ENCODE measurements around the gene KIF5B. TPM values are rescaled to one million over a fixed set of nuclear protein-coding genes. Genes with fewer than 3 reads are reported as not detected.
"Not testable (repeated sequence)": the region's sequence is repeated elsewhere in the genome, so short reads cannot be mapped to it uniquely, and the experiment has no call there.

The KIF5B gene
- total RNA-seq, 1 donor from 2014 or later, result 103 TPM

GRCh38 chr10:32059472-32059871, 3.2 kb upstream of the KIF5B start:
- TF ChIP-seq CTCF (IDR thresholded peaks at IDR 0.05), result no peak
- Mint-ChIP-seq H3K4me3 (ENCODE audit: unreplicated experiment) (no peak overlapping the region), H3K36me3 (ENCODE audit: unreplicated experiment) (no peaks in the 10 kb centered on the region), H3K27me3 (ENCODE audit: unreplicated experiment) (no peaks in the 10 kb centered on the region), H3K9me3 (ENCODE audit: unreplicated experiment) (no peaks in the 10 kb centered on the region), H3K27ac (ENCODE audit: unreplicated experiment) (no peak overlapping the region), H3K4me1 (ENCODE audit: unreplicated experiment) (peaks cover 10% of the 10 kb centered on the region)
- DNase-seq (ENCODE audit: extremely low spot score, unreplicated experiment), result no peak

- Mint-ChIP-seq H3K9me3 (ENCODE audit: unreplicated experiment) (no peaks in the 10 kb centered on the region), H3K27me3 (ENCODE audit: unreplicated experiment) (no peaks in the 10 kb centered on the region), H3K36me3 (ENCODE audit: unreplicated experiment) (no peaks in the 10 kb centered on the region), H3K4me1 (ENCODE audit: unreplicated experiment) (peaks cover 33% of the 10 kb centered on the region), H3K4me3 (ENCODE audit: unreplicated experiment) (peak overlapping the region; percentile 94), H3K27ac (ENCODE audit: unreplicated experiment) (peak overlapping the region; percentile 92)
- DNase-seq (ENCODE audit: extremely low spot score, unreplicated experiment), result no peak
- TF ChIP-seq CTCF (IDR thresholded peaks at IDR 0.05), result no peak
Observed at GRCh38 chr10:32057036-32057372, 779 bp upstream of the KIF5B start.

GRCh38 chr10:32055478-32056135, 618 bp downstream of the KIF5B start:
- H3K36me3 Mint-ChIP-seq (ENCODE audit: unreplicated experiment), result no peaks in the 10 kb centered on the region
- peaks cover 47% of the 10 kb centered on the region for H3K4me1 Mint-ChIP-seq (ENCODE audit: unreplicated experiment)
- no peaks in the 10 kb centered on the region for H3K9me3 Mint-ChIP-seq (ENCODE audit: unreplicated experiment)
- peak; percentile 88 for DNase-seq (ENCODE audit: extremely low spot score, unreplicated experiment)
- H3K27ac Mint-ChIP-seq (ENCODE audit: unreplicated experiment), result peak overlapping the region; percentile 92
- peak overlapping the region; percentile 94 for H3K4me3 Mint-ChIP-seq (ENCODE audit: unreplicated experiment)
- no peaks in the 10 kb centered on the region for H3K27me3 Mint-ChIP-seq (ENCODE audit: unreplicated experiment)
- peak; percentile 13 for TF ChIP-seq CTCF (IDR thresholded peaks at IDR 0.05)

GRCh38 chr10:32054094-32054493, 2.1 kb downstream of the KIF5B start:
- H3K27ac Mint-ChIP-seq (ENCODE audit: unreplicated experiment), result peak overlapping the region; percentile 92

GRCh38 chr10:32053392-32053791, 2.8 kb downstream of the KIF5B start:
- H3K27me3 Mint-ChIP-seq (ENCODE audit: unreplicated experiment); H3K9me3 Mint-ChIP-seq (ENCODE audit: unreplicated experiment); DNase-seq (ENCODE audit: extremely low spot score, unreplicated experiment); H3K36me3 Mint-ChIP-seq (ENCODE audit: unreplicated experiment): not testable (repeated sequence)
- H3K27ac Mint-ChIP-seq (ENCODE audit: unreplicated experiment), result peak overlapping the region; percentile 92
- H3K4me3 Mint-ChIP-seq (ENCODE audit: unreplicated experiment), result peak overlapping the region; percentile 94
- peaks cover 69% of the 10 kb centered on the region for H3K4me1 Mint-ChIP-seq (ENCODE audit: unreplicated experiment)

More at GRCh38 chr10:32054094-32054493, 2.1 kb downstream of the KIF5B start:
- H3K36me3 Mint-ChIP-seq (ENCODE audit: unreplicated experiment), result no peaks in the 10 kb centered on the region
- H3K4me3 Mint-ChIP-seq (ENCODE audit: unreplicated experiment), result peak overlapping the region; percentile 94
- no peak for TF ChIP-seq CTCF (IDR thresholded peaks at IDR 0.05)
- DNase-seq (ENCODE audit: extremely low spot score, unreplicated experiment), result no peak
- no peaks in the 10 kb centered on the region for H3K27me3 Mint-ChIP-seq (ENCODE audit: unreplicated experiment)
- H3K9me3 Mint-ChIP-seq (ENCODE audit: unreplicated experiment), result no peaks in the 10 kb centered on the region
- H3K4me1 Mint-ChIP-seq (ENCODE audit: unreplicated experiment), result peaks cover 62% of the 10 kb centered on the region
